ENCODE data around the gene LRRC8E.

LRRC8E gene

DNA sequence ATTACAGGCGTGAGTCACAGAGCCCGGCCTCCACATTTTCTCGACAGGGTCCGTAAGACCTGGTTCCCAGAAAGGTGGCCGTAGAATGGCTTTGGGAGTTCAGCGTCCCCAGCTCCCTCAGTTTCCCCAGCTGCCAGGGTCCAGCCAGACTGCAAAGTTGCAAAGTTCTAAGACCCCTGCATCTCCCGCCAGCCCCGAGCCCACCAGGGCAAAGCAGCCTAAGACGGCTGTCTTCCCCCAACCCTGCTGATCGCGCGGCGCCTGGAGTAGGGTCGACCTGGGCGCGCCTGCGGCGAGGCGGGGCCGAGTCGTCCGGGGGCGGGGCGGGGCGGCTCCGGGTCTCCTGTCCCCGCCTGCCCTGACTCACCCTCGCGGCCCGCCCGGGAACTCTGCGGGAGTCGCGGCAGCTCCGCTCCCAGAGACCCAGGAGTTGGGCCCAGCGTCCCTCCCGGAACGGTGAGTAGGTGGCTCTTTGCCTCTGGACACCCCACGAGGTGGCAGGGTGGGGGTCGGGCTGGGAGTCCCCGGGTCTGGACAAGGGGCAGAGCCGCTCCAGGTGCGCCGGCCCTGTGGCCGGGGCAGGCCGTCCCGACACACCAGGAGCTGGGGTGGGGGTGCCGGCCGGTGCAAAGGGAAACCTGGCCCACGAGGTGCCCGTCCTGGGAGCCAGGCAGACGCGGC is at the start of gene LRRC8E:
Gene LRRC8E (plus strand): TSS at position 366 of the 681 bp plus-strand sequence. CDS start 7,094 bp downstream, outside the sequence.
- no peak for DNase-seq

DNA sequence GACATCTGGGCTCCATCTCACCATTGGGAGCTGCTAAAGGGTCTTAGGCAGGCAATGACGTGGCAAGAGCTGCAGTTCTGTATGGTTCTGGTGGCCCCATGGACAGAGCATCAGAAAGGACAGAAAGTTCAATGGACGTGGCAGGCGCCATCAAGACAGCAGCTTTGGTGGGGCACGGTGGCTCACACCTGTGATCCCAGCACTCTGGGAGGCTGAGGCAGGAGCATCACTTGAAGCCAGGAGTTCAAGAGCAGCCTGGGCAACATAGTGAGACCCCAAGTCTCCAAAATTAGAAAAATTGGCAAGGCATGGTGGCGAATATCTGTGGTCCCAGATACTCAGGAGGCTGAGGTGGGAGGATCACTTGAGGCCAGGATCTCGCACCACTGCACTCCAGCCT is 48.8 kb upstream of the LRRC8E start:
- DNase-seq: no peak

DNA sequence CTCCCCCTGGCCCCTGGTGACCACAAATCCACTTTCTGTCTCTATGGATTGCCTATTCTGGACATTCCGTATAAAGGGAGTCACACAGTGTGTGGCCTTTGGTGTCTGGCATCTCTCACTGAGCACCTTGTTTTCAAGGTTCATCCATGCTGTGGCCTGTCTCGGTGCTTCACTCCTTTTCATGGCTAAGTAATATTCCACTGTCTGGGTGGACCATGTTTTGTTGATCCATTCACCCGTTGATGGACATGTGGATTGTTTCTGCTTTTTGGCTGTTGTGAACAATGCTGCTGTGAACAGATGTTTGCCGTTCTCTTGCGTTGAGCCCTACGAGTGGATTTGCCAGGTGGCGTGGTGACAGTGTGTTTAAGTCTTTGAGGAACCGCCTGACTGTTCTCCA is 47.7 kb upstream of the LRRC8E start:
- no peak for DNase-seq

DNA sequence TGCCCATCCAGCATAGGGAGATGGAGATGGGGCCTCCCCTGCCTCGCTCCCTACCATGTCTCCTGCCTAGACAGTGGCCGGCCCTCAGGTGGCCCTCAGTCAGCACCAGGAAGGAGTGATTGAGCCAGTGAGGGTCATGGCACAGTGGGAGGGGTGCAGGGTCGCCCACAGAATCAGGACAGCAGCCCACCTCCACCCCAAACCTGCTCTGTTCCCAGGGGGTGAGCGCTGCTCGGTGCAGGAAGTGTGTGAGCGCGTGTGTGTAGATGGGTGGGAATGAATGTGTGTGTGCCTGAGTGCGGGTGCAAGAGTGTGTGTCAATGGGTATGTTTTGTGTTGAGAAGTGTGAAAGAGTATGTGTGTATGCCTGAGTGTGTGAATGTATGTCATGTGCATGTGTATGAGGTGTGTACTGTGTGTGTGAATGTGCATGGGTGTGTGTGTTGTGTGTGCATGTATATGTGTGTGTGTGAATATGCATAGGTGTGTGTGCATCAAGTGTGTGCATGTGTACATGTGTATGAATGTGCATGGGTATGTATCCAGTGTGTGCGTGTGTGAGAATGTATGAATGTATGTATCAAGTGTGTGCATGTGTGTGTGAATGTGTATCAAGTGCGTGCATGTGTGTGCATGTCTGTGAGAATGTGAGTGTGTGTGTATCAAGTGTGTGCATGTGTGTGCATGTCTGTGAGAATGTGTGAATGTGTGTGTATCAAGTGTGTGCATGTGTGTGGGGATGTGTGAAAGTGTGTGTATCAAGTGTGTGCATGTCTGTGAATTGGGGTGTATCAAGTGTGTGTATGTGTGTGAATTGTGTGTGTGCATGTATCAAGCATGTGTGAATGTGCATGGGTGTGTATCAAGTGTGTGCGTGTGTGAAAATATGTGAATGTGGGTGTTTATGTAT is 46.3 kb upstream of the LRRC8E start:
- DNase-seq: no peak

DNA sequence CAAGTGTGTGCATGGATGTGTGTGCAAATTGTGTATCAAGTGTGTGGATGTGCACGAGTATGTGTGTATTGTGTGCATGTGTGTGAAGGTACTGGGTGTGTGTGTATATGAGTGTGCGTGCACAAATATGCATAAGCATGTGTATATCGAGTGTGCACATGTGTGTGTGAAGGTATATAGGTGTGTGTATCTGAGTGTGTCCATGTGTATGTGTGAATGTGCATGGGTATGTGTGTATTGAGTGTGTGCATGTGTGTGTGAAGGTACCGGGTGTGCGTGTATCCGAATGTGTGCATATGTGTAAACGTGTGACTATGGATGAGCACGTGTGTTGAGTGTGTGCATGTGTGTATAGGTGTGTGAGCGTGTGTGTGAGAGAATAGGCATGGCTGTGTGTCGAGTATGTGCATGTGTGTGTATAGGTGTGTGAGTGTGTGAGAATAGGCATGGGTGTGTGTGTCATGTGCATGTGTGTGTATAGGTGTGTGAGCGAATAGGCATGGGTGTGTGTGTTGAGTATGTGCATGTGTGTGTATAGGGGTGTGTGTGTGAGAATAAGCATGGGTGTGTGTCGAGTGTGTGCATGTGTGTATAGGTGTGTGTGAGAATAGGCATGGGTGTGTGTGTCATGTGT is 45.5 kb upstream of the LRRC8E start:
- DNase-seq: no peak

DNA sequence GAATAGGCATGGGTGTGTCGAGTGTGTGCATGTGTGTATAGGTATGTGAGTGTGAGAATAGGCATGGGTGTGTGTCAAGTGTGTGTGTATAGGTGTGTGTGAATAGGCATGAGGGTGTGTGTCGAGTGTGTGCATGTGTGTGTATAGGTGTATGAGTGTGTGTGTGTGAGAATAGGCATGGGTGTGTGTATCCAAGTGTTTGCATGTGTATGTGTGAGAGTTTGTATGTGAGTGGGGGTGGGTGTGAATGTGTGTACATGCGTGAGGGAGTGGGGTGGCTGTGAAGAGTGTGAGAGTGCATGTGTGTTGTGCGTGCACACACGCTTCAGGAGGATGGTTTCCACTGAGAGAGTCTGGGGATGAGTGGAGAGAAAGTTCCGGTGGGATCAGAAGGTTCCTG is 44.8 kb upstream of the LRRC8E start:
- DNase-seq: no peak

DNA sequence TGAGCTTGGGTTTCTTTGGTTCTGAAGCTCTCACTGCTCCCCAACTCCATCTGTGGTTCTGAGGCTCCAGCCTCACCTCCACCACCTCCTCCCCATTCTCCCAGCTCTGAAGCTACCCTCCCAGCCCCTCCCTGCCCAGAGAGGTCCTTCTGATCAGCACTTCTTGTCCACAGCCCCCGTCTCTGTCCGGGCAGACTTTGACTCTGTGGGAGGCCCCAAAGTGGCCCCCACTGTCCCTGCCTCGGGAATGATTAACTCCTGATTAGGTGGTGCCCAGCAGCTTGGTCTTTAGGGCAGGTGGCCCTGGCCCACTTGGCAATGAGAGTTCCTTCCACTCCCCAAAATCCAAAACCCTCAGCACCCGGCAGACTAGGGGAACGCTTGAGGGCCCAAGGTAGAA is 43.9 kb upstream of the LRRC8E start:
- DNase-seq: no peak

DNA sequence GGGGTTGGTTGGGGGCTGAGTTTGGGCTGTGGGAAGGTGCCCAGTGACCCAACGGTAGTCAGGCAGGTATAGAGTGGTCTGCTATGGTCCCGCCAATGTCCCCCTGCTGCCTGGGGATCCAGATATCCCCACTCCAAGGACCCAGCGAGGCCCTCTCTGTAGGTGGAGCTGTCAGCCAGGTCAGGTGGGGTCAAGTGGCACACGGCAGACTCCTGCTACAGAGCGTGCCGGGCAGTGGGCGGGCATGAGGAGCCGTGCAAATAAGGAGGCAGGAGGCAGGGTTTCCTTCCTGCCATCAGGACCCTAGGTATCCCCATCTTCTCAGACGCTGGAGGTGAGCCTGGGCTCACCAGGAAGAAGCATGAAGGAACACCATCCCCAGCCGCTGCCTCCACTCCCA is 43.4 kb upstream of the LRRC8E start:
- DNase-seq: no peak

DNA sequence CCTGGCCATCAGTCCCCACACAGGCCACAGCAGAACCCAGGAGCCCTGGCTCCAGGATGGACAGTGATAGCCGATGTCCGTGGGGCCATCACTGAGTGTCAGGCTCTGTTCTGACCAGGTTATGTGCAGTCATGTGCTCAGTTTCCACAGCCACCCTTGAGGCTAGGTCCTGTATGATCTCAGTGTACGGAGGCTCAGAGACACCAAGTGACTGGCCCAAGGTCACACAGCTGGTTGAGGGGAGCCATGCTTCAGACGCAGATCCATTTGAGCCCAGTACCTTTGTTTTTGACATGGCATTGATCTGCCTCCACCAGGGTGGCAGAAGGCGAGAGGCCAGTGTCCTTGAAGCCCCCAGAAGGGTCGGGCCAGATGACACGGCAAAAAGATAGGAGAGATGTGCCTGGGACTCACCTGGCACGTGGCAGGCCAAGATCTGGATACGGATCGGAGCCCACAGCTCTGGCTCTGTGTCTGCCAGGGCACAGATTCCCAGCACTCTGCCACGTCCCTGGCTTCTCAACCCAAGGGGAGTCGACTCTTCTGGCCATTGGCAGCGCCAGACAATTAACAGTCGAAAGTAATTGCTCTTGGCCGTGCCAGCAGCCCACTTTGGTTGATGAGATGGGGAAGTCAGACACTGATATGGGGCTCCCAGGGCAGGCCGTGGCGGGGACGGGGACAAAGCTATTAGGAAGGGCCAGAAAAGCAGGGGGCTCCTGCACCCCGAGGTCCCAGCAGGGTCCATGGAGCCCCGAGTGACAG is 42.7 kb upstream of the LRRC8E start:
- DNase-seq: no peak

DNA sequence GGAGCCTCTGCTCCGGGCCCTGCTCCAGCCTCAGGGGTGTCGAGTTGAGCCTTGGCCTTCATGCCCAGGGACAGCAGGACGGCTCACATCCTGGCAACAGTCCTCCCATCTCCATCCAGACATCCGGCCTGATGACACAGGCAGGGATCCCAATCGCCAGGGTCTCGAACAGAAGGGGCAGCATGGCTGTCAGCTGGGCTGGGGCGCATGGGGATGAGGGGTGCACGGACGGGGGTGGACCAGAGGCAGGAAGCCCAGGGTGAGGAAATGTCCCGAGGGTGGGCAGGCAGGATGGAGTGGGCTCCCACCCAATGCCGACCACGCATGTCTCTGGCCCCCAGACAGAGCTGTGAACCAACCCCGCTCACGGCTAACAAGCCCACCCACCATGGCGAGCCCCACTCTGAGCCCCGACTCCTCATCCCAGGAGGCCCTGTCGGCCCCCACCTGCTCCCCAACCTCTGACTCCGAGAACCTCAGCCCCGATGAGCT is 42.1 kb upstream of the LRRC8E start:
- DNase-seq: no peak

DNA sequence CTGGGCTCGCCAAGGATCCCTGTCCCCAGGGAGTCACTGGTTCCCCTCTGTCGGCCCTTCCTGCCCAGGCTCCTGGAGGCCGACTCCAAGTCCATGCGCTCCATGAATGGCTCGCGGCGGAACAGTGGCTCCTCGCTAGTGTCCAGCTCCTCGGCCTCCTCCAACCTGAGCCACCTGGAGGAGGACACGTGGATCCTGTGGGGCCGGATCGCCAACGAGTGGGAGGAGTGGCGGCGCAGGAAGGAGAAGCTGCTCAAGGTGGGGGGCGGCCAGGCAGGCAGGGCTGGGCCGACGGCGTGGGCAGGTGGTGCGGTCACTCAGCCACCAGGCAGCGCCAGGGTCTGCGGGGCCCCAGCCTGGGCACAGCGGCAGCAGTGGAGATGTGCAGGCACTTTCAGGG is 40.6 kb upstream of the LRRC8E start:
- DNase-seq: no peak

DNA sequence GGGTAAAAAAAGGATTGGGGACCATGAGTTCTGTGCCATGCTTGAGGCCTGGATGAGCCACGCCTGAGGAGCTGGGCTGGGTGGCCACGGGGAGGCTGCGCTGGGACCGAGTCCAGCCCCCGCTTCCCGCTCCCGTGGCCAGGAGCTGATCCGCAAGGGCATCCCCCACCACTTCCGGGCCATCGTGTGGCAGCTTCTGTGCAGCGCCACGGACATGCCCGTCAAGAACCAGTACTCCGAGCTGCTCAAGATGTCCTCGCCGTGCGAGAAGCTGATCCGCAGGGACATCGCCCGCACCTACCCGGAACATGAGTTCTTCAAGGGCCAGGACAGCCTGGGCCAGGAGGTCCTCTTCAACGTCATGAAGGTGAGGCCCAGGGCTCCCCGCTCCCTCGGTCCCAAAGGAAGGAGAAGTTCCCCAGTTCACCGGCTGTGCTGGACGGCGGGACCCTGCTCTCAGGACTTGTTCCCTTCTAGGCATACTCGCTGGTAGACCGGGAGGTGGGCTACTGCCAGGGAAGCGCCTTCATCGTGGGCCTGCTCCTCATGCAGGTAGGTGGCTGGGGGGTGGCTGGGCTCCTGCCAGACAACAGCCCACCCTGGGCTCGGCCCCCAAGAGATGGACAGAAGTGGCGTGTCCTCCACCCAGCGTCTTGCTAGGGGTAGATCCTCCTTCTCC is 39.4 kb upstream of the LRRC8E start:
- DNase-seq: no peak

DNA sequence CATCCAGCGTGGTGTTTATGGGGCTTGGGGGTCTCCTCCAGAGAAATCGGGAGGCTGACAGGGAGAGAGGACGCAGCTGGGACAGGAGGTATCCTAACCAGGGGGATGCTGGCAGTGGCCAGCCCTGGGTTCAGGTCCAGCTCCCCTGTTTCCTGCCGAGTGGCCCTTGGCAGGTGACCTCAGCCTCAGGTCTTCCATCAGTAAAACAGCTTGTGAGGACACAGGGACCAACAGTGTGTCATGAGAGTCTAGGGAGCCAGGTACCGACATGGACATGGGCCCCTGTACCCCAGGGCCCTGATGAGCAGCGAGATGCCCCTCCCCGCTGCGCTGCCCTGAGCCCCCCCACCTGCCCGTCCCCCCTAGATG is 38.7 kb upstream of the LRRC8E start:
- DNase-seq: no peak

DNA sequence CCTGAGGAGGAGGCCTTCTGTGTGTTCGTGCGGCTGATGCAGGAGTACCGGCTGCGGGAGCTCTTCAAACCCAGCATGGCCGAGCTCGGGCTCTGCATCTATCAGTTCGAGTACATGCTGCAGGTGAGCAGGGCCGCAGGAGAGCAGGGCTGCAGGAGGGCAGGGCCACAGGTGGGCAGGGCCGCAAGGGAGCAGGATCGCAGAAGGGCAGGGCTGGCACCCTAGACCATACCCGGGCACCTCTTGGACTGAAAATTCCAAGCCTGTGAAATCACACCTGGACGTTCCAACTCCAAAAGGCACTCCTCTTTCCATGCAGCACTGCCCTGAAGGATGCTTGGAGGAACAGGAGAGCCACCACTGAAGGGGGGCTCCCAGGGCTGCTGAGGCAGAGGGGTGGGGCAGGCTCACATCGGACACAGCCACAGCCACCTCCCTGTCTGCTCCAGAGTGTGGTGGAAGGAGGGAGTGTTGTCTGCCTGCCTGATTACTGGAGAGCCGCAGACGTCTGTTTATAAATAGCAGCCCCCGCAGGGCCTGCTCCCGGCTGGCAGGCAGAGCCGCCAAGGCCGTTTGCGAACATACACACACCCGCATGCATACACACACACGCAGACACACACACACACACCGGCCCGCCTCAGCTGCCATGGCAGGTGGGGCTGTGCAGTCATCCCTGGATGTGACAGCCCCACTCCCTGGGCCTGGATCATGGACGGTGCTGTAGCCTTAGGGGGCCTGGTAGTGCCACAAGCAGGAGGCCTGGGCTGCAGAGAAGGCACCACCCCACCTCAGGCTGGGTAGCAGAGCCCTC is 38.1 kb upstream of the LRRC8E start:
- DNase-seq: no peak

DNA sequence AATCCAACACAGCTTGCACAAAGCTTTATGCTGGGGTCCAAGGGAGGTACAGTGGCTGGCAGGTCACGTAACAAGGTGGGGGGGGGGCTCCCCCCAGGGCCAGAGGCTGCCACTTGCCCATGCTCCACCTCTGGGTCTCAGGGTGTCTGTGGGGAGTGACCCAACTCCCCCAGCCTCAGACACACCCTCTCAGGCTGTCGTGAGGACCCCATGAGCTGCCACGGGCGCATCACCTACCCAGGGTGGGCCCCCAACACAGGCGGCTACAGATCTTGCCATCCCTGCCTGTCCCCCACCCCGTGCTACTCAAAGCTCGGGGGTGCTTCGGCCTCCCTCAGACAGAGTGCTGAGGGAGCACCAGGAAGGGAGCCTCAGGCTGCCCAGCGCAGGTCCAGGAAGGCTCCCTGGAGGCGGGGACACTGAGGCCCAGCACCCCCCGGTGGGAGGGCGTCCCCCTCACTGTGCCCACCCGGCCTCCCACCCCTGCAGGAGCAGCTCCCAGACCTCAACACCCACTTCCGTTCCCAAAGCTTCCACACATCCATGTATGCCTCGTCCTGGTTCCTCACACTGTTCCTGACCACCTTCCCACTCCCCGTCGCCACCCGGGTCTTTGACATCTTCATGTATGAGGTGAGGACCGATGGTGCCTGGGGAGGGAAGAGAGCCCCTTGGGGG is 37.2 kb upstream of the LRRC8E start:
- no peak for DNase-seq

DNA sequence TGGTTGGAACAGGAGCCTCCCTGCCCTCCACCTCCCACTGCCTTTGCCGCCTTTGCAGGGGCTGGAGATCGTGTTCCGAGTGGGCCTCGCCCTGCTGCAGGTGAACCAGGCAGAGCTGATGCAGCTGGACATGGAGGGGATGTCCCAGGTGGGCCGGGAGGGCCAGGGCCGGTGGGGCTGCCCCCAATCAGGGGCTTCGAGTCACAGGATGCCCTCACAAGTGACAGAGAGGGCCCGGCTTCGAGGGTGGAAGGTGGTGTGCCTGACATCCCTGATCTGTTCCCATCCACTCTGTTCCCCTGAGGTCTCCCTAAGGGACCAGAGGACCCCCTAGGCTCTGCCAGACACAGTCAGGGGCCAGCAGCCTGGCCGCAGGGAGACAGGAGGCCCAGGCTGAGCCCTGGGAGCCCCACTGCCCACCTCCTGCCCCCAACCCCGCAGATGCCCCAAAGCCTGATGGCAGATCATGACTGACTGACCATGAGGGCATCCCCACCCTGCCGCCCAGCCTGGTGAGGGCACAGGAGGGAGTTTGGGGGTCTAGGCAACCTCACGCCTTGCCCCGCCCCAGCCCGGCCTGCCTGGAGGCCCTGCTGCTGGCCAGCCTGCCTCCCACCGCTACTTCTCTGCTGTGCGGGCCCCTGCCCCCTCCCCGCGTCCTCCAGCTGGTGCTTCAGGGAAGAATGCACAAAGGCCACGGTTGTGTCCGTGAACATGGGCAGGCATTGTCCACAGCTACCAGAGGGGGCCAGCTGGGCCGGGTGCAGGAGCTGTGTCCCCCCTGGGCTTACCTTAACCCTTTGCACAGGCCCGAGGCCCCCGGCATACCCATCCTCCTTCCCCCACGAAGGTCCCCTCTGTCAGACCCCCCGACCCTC is 36.4 kb upstream of the LRRC8E start:
- no peak for DNase-seq

DNA sequence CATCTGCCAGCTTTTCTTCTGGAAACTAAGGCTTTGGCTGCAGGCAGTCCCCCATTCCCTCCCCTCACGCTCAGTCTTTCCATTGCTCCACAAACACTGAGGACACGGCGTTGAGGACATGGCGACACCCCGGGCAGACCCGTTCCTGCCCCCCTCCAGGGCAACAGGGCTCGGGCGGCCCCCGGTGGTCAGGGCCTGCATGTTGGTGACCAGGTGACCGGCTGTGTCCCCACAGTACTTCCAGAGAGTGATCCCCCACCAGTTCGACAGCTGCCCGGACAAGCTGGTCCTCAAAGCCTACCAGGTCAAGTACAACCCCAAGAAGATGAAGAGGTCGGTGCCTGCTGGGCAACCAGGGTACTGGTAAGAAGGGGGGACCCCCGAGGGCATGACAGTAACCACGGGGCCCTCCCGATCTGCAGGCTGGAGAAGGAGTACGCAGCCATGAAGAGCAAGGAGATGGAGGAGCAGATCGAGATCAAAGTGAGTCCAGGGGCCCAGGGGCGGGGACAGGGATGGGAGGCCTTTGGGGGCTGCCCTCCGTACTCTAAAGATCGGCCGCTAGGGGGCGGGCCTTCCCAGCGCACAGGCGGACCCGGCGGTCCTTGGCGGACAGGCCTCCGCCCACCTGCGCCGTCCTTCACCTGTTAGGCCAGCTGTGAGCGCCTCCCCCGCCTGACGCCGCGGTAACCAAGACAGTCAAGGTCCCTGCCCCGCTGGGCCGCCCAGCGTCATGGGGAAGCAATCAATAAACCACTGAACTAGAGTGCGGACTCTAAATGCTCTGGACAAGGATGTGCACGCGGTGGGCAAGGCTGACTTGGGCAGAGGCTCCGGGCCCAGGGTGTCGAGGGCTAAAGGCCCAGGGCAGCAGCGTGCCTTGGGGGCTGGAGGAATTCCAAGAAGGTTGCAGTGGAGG is 35.2 kb upstream of the LRRC8E start:
- peak; percentile 91 for DNase-seq

DNA sequence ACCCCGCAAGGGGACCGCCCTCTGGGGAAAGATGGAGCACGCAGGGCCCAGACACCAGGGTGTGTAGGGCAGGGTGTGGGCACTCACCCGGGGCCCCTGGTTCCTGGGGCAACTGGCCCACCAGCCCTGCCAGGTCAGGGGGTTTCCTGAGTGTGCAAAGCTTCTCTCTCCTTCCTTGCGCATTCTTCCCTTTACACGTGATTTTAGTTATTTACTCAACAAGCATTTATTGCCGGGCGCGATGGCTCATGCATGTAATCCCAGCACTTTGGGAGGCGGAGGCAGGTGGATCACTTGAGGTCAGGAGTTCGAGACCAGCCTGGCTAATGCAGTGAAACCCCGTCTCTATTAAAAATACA is 34.6 kb upstream of the LRRC8E start:
- no peak for DNase-seq

Data from RPMI8226 (cell line).